GM19023 (cell line): ENCODE measurements around the gene SMPD3.

ENCODE experiments used
- ATAC-seq: cut with Tn5 transposase; IDR thresholded peaks from one replicate; pipeline ENCODE4 v1.9.1; 2021; ENCODE audit warnings: mild to moderate bottlenecking, moderate library complexity; ENCODE audit not compliant: unreplicated experiment

The SMPD3 gene

DNA sequence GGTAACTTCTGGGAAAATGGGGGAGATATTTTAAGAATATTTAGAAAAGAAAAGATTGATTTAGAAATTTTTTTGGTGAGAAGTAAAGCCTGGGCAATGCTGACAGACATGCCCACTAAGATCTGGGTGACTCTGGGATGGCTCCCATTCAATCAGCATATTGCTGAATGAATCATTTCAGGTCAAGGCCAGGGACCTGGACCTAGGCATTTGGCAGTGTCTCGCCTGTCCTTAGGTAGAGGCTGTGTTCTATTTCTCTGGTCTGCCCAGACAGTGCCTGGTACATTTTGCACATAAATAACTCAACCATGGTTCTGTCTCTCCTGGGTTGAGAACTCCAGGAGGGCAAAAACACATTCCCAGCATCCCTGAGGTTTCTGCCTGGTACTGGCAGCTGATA lies 39.9 kb downstream of the SMPD3 start:
- ATAC-seq: no peak

DNA sequence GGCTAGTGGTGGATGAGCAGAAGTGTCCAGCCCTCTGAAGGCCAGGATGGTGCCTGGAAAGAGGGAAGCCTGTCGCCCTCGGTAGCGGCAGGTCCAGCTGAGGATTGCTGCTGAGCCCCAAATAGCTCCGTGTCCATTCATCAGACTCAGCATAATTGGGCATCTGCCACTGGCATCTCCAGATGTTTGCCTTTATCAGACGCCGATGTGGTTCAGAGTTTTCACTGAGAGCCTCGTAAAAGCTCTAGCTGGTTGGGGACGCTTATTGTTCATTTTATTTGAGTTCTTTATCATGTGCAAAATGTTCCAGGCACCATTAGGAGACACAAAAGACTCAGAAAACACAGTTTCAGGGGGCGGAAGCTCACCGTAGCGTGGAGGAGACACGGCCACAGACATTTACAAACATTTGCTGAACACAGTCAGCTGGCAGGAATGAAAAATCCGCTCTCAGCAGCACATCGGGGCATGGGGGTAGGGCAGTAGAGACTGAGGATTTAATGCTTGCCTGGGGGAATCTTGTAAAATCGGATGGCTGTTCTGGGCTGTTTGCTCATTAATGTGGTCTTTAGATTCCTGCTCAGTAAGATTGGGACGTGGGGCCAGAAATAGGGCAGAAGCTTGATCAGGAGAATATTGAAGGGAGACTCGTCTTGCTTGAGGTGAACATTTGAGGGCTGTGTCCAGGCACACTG lies 41.7 kb downstream of the SMPD3 start:
- no peak for ATAC-seq

GRCh38 chr16:68404736-68405345 lies 43.5 kb downstream of the SMPD3 start:
- ATAC-seq: no peak

DNA sequence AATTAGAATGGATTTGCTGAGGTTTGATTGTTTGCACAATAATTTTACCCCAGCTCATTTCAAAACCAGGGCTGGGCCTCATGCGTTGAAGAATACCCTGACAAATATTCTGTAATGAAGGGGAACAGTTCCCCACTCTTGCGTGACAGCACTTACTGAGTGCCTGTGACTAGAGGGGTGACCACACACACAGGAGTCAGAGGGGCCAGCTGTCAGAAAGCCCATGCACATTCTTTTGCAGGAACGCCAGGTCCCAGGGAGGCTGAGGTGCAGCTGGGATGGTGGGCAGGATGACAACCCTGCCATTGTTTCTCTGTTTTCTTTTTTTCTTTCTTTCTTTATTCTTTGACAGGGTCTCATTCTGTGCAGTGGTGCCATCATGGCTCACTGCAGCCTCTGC lies 44.6 kb downstream of the SMPD3 start:
- ATAC-seq: no peak

GRCh38 chr16:68403177-68403576 lies 45.1 kb downstream of the SMPD3 start:
- ATAC-seq: no peak

DNA sequence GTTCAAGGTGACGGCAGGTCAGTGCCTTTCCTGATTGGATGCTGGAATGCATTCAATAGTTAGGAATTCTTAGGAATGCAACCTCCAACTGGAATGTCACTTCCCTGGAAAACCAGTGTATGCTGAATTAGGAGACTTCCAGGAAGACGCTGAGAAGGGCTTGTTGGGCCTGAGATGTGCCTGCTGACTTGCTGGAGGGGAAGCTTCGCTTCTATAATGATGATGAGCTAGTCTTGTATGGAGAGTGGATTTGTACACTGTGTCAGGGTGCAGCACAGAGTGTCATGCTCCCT lies 45.6 kb downstream of the SMPD3 start:
- no peak for ATAC-seq

DNA sequence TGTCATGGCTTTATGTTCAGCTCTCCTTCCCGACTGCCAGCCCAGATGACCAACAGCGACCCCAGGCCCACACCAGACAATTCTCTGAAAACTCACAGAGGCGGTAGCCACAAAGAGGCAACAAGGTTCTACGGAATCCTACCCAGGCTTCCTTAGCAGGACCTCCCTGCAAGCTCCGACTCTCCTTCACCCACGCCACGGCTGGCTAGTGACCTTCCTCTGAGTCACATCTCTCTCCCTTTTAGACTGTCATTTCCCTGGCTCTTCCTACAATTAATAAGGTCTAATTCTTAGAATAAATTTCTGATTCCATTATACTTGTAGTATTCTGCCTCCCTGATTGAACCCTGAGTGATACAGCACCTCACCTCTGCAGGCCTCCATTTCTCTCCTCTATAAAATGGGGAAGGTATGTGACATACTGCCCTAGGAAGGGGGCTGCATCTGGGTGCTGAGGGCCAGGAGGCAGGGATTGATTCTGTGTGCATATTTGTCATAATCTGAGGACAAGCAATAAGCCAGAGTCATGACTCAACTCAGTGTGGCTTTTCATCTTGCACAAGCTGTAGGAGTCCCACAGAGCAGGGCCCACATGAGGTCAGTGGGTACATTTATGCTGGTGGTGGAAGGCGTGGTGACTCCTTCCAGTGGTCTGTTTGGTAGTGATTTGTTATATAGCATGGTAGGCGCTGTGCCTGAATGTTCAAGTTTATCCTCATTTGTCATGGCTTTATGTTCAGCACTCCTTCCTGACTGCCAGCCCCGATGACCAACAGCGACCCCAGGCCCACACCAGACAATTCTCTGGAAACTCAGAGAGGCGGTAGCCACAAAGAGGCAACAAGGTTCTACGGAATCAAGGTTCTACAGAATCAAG lies 46.2 kb downstream of the SMPD3 start:
- ATAC-seq: no peak

DNA sequence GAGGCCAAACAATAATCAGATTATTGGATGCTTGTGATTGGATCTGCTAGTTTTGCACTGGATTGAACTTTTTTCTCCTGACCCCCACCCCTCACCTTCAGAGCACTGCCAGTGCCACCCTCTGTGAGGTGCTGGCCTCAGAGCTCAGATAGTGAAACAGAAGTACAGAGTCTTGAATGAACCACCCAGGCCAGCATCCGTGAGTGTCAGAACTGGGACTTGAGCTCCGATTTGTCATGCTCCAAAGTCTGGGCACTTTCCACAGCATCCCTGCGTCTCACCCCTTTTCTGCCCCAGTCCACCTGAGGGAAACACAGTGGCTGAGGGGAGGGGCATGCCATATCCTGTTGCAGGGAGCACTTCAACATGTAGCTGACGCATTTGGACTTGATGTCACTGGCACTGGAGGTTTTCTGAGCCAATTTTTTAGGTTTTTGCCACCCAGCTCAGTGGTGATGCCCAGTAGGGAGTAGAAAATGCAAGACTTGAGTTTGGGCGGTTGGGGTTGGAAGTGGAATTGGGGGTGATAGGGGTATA lies 47.3 kb downstream of the SMPD3 start:
- ATAC-seq: no peak

GRCh38 chr16:68400083-68400923 lies 48.0 kb downstream of the SMPD3 start:
- no peak for ATAC-seq

DNA sequence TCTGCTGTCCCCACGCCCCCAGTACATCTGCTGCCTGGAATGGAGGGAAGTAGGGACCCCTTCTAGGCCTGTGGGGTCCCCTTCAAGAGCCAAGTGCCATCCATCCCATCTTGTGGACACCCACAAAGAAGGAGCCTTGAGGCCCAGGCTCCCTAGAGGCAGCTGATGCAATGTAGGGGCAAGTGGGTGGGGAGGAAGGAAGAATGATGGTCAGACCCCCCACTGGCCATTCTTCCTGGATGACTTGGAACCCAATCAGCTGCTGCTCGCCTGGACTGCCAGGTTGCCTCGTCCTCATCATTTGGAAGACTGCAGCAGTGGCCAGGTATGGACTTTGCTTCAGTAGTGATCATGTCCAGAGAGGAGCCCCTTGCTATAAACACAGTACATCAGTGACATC lies 48.9 kb downstream of the SMPD3 start:
- no peak for ATAC-seq

- ATAC-seq: no peak
These were observed 50.6 kb downstream of the SMPD3 start for GRCh38 chr16:68397710-68398201.

DNA sequence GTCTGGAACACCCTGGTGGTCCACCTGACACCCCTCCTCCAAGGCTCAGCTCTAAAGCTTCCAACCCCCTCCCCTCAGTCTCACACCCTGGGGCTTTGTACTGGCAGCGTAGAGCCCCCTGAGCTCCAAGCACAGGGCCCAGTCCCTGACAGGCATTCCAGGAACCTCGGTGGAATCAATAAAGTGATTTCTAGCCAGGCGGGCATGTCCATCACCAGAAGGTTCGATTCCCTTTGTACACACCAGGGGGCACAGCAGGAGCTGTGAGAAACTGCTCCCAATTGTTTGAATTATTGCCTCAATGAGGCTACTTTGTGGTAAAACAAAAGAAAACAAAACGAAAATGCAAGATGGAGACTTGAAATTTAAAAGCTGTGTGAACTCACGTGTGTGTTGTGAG lies 51.8 kb downstream of the SMPD3 start:
- no peak for ATAC-seq

GRCh38 chr16:68395815-68396214 lies 52.5 kb downstream of the SMPD3 start:
- no peak for ATAC-seq

GRCh38 chr16:68395167-68395786 lies 53.0 kb downstream of the SMPD3 start:
- ATAC-seq: no peak

DNA sequence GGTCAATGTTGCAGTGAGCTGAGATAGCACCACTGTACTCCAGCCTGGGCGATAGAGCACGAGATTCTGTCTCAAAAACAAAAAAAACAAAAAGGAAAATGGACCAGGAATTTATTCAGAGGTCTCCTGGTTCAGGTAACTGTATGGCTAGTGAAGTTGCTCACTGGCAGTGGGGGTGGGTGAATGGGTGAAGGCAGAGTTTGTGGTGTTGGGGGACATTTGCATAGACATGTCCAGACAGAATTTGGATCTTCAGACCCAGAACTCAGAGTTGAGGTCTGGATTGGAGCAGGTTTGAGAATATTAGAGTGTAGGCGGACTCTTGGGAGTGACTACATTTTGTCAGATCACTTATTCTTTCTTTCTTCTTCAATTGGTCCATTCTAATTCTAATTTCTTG lies 55.0 kb downstream of the SMPD3 start:
- ATAC-seq: no peak

DNA sequence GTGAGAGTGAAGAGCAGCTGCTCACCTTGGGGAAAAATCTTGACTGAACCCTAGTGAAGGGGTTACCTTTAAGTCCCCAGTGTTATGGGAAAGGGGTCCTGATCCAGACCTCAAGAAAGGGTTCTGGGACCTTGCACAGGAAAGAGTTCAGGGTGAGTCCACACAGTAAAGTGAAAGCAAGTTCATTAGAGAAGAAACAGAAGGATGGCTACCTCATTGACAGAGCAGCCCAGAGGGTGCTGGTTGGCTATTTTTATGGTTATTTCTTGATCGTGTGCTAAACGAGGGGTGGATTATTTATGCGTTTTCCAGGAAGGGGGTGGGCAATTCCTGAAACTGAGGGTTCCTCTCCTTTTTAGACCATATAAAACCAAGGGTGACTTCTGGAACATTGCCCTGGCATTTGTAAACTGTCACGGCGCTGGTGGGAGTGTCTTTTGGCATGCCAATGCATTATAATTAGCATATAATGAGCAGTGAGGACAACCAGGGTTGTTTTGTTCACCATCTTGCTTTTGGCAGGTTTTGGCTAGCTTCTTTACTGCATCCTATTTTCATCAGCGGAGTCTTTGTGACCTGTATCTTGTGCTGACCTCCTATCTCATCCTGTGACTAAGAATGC lies 58.4 kb downstream of the SMPD3 start:
- ATAC-seq: no peak

DNA sequence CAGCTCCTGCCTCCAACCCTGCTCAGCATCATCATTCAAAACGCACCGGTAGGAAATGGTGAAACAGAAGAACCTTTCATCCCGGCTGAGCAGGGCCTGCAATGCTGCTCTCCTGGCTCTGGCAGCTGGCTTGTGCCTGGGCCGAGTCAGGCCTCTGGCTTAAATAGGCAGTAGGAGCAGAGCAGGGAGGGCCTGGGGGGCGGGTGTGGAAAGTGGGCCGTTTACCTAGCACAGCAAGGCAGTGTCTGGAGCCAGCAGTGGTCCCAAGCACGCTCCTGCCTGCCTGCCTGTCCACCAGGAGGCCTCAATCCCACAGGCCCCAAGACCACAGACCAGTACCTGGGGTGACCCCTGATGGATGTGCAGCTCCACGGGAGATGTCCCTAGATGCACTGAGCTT lies 59.3 kb downstream of the SMPD3 start:
- ATAC-seq: no peak

DNA sequence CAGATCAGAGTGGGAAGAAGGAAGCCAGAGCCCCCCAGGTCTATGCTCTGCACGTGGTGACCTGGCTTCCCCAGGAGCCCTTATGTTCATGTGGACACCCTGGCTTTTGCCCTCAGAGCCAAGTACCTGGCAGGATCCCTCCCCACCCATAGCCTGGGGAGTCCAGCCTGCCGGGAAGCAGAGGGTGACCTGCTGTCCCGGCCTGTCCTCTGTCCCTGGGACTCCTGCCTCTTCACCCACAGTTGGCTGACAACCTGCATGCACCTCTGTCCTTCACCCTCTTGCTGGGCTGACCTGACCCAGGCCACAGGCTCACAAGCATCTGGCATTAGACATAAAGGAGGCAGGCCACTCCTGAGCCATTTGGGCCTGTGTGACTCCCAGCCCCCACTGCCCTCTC lies 60.2 kb downstream of the SMPD3 start:
- ATAC-seq: no peak

GRCh38 chr16:68387301-68387700 lies 61.0 kb downstream of the SMPD3 start:
- no peak for ATAC-seq

DNA sequence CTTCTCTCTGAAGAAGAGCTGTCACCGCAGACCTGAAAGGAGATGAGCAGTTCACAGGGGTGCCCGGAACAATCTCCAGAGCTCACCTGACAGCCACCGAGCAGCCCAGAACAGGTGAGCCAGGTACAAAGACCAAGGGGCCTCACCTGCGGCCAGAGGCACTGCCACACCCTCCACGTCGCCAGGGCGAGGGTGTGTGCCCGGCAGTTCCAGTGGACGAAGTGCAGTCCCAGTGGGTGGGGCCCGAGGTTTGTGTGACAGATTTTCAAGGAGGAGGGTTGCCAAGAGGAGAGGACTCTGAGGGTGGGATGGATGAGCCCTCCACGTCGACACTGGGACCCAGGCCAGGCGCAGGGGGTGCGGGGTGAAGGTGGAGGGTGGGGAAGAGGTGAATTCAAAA lies 61.7 kb downstream of the SMPD3 start:
- no peak for ATAC-seq
